Stimulated activated CD4-positive, alpha-beta T cell treated with anti-CD3 and anti-CD28 coated beads, Interleukin-15, amount 100 ng/mL, for 48 hours (primary cell): Measurements from ENCODE around the gene KCNJ16.

Source experiments
- DNase-seq, 2 donors: peaks; one replicate each; pipeline ENCODE4 v3.0.0-alpha.2; 2020; ENCODE audit warnings: low read depth in 2 of 2

KCNJ16 gene

GRCh38 chr17:70169709-70170597 is 94.9 kb downstream of the KCNJ16 start:
- DNase-seq, result no peak

- DNase-seq, result no peak
These were observed 96.1 kb downstream of the KCNJ16 start for GRCh38 chr17:70171159-70171558.

- DNase-seq, result no peak
These were observed 97.4 kb downstream of the KCNJ16 start for GRCh38 chr17:70172449-70172848.

GRCh38 chr17:70172923-70173322 is 97.9 kb downstream of the KCNJ16 start:
- DNase-seq, result no peak

GRCh38 chr17:70173681-70174080 is 98.7 kb downstream of the KCNJ16 start:
- DNase-seq, result no peak

- no peak for DNase-seq
These were observed 106.4 kb downstream of the KCNJ16 start for GRCh38 chr17:70181376-70181775.

GRCh38 chr17:70181866-70182265 is 106.8 kb downstream of the KCNJ16 start:
- no peak for DNase-seq

- DNase-seq, result no peak
These were observed 108.5 kb downstream of the KCNJ16 start for GRCh38 chr17:70183508-70183907.

- DNase-seq, result no peak
These were observed 109.2 kb downstream of the KCNJ16 start for GRCh38 chr17:70184207-70184606.

- no peak for DNase-seq
These were observed 109.7 kb downstream of the KCNJ16 start for GRCh38 chr17:70184770-70185169.
